HL-60/S4 treated with retinoic acid at 250 ng/mL for 4 days and 3 days (cell line): ENCODE results near the gene POLR1A.

Experiments used
- in situ Hi-C: fragments of 300-500 bp; cut with MboI; formaldehyde crosslinking; loops from 2 replicates; pipeline ENCODE4 v1.7.0; 2022; ENCODE audit warnings: low sequenced_read_pairs

POLR1A gene

DNA sequence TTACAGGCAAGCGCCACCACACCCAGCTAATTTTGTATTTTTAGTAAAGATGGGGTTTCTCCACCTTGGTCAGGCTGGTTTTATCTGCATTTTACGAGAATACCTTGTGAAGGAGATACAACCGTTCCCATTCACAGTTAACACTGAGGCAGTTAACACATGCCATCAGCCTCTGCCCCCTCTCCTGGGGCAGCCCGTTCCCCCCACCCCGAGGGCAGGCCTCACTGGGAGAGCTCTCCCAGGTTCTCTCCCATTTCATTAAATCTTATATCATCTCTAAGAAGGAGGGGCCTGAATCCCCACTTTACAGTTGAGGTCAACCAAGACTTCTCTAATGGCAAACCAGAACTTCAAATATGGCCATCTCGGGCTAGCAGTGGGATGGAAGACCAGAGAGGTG lies 121.9 kb downstream of the POLR1A start:
- in situ Hi-C loops = no loop called here

- in situ Hi-C loops = no loop called here
Observed at GRCh38 chr2:85981579-85982247, 124.0 kb downstream of the POLR1A start.

GRCh38 chr2:85978883-85979780 lies 126.6 kb downstream of the POLR1A start:
- in situ Hi-C loops = no loop called here

DNA sequence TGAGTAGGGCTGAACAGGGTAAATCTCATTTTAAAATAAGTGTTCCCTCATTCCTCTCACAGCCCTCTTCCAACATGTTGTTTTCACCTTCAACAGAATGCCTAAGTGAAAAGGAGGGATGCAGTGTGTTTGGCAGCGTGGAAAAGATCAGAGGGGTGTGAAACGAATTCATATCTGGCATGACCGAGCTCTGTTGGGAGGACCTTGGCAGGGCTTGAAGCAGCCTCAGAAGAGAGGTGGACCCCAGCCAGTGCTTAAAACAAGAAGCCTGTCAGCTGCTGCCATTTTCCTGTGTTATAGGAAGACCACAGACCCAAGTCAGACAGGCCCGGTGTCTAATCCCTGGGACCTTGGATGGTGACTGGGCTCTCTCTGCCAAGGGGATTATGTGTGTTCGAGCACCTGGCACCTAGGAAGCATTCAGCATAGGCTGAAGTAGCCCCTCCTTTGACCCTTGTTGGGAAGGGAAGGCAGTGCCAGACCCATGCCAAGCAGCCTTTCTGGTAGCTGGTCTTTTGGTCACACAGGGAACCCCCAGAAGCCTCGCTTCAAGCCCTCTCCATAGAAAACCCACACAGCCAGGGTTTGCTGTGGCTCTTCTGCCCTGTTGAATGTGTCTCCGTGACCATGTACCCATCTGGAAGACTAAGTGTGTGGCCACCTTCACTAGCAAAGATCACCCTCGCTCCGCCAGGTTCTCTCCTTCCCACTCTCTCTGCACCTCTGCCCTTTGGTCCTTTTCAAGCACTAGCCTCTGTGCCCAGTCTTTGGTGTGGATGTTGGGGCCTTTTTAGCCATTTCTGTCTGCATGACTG lies 129.4 kb downstream of the POLR1A start:
- in situ Hi-C loops = no loop called here

DNA sequence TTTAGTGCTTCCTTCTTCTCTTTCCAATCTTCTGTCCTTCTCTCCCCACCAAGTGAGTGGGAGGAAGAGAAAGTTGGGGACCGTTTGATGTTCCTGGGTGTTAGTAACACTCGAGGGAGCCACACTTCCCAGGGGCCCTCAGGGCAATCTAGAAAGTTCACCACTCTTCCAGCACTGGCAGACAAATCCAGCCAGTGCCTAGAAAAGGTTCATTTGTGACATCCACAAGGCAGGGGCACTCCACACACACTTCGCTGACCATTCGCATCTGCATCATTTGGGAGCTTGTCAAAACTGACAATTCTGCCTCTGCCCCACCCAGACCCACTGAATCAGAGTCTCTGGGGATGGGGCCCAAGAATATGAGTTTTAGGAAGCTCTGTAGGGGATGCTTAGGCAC lies 130.1 kb downstream of the POLR1A start:
- in situ Hi-C loops = no loop called here

GRCh38 chr2:85974390-85974789 lies 131.3 kb downstream of the POLR1A start:
- in situ Hi-C loops = no loop called here

- in situ Hi-C loops = no loop called here
Observed at GRCh38 chr2:85972355-85972754, 133.3 kb downstream of the POLR1A start.

- in situ Hi-C loops = no loop called here
Observed at GRCh38 chr2:85971366-85971765, 134.3 kb downstream of the POLR1A start.
